RWPE2 (cell line): ENCODE results near the gene MRPS10.
A peak's percentile ranks its signal among the peaks of the same experiment; 100 is the strongest.

Source experiments
- ATAC-seq: fragments of 200-7000 bp; cut with Tn5 transposase; 3 replicates; pipeline ENCODE4 v1.9.1; 2021; ENCODE audit warnings: low read depth
- DNase-seq: peaks from one replicate; pipeline ENCODE4 v3.0.0-alpha.2; 2020; ENCODE audit warnings: low spot score
- H3K27ac ChIP-seq: fragments of 450-650 bp; 2 replicates; pipeline ENCODE4 v1.5.1; 2017; ENCODE audit warnings: mild to moderate bottlenecking; ENCODE audit not compliant: poor library complexity, severe bottlenecking
- H3K27me3 ChIP-seq: fragments of 250-450 bp; sonication (Bioruptor Pico); 2 replicates; pipeline ENCODE4 v1.5.1; 2021; ENCODE audit warnings: mild to moderate bottlenecking, moderate library complexity; ENCODE audit not compliant: insufficient read depth, poor library complexity, severe bottlenecking
- H3K36me3 ChIP-seq: fragments of 250-450 bp; sonication (Bioruptor Pico); 2 replicates; pipeline ENCODE4 v1.5.1; 2020; ENCODE audit warnings: low read depth, mild to moderate bottlenecking, moderate library complexity
- H3K4me1 ChIP-seq: fragments of 250-450 bp; sonication (Bioruptor Pico); 2 replicates; pipeline ENCODE4 v1.5.1; 2021; ENCODE audit warnings: mild to moderate bottlenecking, moderate library complexity; ENCODE audit not compliant: insufficient read depth, poor library complexity, severe bottlenecking
- H3K4me3 ChIP-seq: fragments of 250-450 bp; sonication (Bioruptor Pico); 2 replicates; pipeline ENCODE4 v1.5.1; 2021; ENCODE audit warnings: mild to moderate bottlenecking, moderate library complexity; ENCODE audit not compliant: severe bottlenecking
- H3K9me3 ChIP-seq: fragments of 250-450 bp; sonication (Bioruptor Pico); 2 replicates; pipeline ENCODE4 v1.5.1; 2021; ENCODE audit warnings: mild to moderate bottlenecking, moderate library complexity; ENCODE audit not compliant: severe bottlenecking
- TF ChIP-seq, protein P1 (sequence below): fragments of 450-650 bp; IDR thresholded peaks from one replicate; pipeline ENCODE4 v1.5.1; 2017; ENCODE audit warnings: mild to moderate bottlenecking, moderate library complexity; ENCODE audit not compliant: poor library complexity, severe bottlenecking

MRPS10 gene

DNA sequence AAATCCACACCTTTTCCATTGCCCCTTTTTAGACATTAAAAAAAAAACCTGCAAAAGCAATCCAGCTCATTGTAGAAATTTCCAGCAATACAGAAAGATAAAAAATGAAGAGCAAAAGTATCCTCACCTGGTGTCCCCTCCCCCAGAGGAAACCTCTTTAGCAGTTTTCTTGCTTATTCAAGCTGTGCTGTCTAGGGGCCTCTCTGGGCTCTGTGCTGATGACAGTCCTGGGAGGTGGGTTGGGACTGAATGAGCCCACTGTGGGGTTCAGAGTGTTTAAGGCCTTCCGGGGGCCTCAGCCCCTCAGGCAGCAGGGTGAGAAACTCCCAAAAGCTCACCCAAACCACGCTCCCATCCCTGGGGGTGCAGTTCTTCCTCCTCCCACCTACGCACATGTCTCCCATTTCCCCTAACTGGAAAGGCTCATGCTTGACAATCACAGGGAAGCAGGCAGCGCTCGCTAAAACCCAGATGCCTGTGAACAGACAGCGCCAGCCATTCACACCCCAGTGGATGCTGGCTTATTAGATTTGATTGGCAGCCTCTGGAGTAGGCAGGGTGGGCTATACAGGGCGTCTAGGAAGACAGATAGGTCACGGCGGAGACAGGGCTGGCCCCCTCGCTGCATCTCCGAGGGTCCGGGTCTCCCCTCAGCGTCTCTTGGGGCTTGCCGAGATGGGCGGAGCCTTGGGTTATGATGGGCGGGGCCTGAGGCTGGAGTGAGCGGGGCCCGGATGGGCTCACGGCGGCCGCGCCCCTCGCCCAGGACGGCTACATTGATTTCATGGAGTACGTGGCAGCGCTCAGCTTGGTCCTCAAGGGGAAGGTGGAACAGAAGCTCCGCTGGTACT lies 39.9 kb downstream of the MRPS10 start:
- Histone ChIP-seq H3K4me1 (no peaks in the 10 kb centered on the region), H3K27ac (no peak overlapping the region), H3K4me3 (no peak overlapping the region), H3K27me3 (no peaks in the 10 kb centered on the region), H3K36me3 (no peaks in the 10 kb centered on the region), H3K9me3 (peaks cover 2% of the 10 kb centered on the region)
- DNase-seq (no peak), ATAC-seq (no peak)
- TF ChIP-seq, protein P1, sequence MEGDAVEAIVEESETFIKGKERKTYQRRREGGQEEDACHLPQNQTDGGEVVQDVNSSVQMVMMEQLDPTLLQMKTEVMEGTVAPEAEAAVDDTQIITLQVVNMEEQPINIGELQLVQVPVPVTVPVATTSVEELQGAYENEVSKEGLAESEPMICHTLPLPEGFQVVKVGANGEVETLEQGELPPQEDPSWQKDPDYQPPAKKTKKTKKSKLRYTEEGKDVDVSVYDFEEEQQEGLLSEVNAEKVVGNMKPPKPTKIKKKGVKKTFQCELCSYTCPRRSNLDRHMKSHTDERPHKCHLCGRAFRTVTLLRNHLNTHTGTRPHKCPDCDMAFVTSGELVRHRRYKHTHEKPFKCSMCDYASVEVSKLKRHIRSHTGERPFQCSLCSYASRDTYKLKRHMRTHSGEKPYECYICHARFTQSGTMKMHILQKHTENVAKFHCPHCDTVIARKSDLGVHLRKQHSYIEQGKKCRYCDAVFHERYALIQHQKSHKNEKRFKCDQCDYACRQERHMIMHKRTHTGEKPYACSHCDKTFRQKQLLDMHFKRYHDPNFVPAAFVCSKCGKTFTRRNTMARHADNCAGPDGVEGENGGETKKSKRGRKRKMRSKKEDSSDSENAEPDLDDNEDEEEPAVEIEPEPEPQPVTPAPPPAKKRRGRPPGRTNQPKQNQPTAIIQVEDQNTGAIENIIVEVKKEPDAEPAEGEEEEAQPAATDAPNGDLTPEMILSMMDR = no peak

DNA sequence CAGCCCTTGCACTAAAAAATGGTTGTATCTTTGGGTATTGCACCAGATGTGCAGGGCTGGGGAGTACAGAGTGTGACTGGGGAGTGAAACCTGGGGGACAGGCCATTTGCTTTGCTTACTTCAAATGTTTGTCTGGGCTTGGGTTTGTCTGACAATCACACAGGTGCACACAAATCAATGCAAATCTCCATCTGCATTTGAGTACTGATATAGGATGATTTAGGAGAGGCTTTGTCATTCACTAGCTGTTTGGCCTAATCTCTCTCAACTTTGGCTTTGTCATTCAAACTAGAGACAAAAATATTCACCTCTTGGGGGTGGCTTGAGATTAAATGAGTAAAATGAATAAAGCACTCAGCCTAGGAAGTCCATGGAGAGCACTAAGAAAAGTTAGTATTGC lies 40.7 kb downstream of the MRPS10 start:
- Histone ChIP-seq H3K9me3 (peaks cover 2% of the 10 kb centered on the region), H3K4me1 (no peaks in the 10 kb centered on the region), H3K4me3 (no peak overlapping the region), H3K27ac (no peak overlapping the region), H3K36me3 (no peaks in the 10 kb centered on the region), H3K27me3 (no peaks in the 10 kb centered on the region)
- TF ChIP-seq, protein P1 = no peak
- DNase-seq (no peak), ATAC-seq (no peak)

- ATAC-seq (no peak), DNase-seq (no peak)
- Histone ChIP-seq H3K4me3 (no peak overlapping the region), H3K9me3 (peaks cover 2% of the 10 kb centered on the region), H3K27me3 (no peaks in the 10 kb centered on the region), H3K36me3 (no peaks in the 10 kb centered on the region), H3K4me1 (no peaks in the 10 kb centered on the region), H3K27ac (no peak overlapping the region)
- TF ChIP-seq, protein P1 = peak; percentile 16
These were observed 41.8 kb downstream of the MRPS10 start for GRCh38 chr6:42175860-42176259.

- DNase-seq (no peak), ATAC-seq (no peak)
- H3K36me3 ChIP-seq = no peaks in the 10 kb centered on the region
- TF ChIP-seq, protein P1 = no peak
- no peak within 1 kb of the TSS for H3K4me3 ChIP-seq
- no peaks in the 10 kb centered on the region for H3K27me3 ChIP-seq
- no peak within 1 kb of the TSS for H3K27ac ChIP-seq
- H3K4me1 ChIP-seq = no peaks in the 10 kb centered on the region
- H3K9me3 ChIP-seq = peaks cover 2% of the 10 kb centered on the region
These were observed 44.6 kb downstream of the MRPS10 start, which contains the start of gene GUCA1A for GRCh38 chr6:42173101-42173500. Gene GUCA1A (plus strand): TSS chr6:42173364. CDS start chr6:42173614, 250 bp downstream.
